ENCODE measurements around the gene GABBR1.

DNA sequence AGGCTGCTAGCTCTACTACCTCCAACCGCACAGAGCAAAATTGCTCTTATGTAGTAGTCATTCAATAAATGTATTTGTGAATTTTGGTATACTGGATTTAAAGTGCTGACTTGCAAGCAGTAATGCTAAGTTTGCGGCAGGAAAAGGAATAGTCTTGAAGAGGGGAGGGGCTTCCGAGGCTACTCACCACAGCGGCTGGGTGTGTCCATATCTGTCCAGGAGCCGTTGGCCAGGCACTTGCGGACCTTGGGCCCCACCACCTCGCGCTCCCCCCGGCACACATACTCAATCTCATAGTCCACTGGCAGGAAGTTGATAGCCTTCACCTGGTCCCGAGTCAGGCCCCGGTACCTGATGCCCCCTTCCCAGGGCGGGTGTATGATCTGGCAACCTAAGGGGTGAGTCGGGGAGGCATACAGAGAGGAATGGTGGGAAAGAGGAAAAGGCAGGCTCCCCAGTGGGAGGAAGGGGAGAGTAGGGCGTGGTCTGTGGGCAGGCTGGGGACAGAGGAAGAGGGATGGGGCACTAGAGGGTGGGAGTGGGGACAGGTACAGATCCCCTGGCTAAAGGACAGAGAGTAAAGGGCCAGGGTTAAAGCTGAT, 1.7 kb downstream of the GABBR1 start:
- TF ChIP-seq, protein P1, sequence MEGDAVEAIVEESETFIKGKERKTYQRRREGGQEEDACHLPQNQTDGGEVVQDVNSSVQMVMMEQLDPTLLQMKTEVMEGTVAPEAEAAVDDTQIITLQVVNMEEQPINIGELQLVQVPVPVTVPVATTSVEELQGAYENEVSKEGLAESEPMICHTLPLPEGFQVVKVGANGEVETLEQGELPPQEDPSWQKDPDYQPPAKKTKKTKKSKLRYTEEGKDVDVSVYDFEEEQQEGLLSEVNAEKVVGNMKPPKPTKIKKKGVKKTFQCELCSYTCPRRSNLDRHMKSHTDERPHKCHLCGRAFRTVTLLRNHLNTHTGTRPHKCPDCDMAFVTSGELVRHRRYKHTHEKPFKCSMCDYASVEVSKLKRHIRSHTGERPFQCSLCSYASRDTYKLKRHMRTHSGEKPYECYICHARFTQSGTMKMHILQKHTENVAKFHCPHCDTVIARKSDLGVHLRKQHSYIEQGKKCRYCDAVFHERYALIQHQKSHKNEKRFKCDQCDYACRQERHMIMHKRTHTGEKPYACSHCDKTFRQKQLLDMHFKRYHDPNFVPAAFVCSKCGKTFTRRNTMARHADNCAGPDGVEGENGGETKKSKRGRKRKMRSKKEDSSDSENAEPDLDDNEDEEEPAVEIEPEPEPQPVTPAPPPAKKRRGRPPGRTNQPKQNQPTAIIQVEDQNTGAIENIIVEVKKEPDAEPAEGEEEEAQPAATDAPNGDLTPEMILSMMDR (IDR thresholded peaks at IDR 0.05) = no peak
- TF ChIP-seq POLR2A (IDR thresholded peaks at IDR 0.05) = no peak
- TF ChIP-seq POLR2AphosphoS5 (IDR thresholded peaks at IDR 0.05) = no peak
